DMS79 (cell line): ENCODE measurements around the gene IPO7.

Source experiments
- DNase-seq: peaks from one replicate; lab custom pipeline; 2025; lab: John Stamatoyannopoulos, UW

Gene IPO7

GRCh38 chr11:9495803-9496514 is 111.5 kb downstream of the IPO7 start:
- no peak for DNase-seq
